K562 (cell line): ENCODE data around the gene NEU1. TPM values are rescaled to one million over a fixed set of nuclear protein-coding genes. Genes with fewer than 3 reads are reported as not detected.
A peak's percentile ranks its signal among the peaks of the same experiment; 100 is the strongest.

Source experiments
- BCLAF1 ChIP-seq, 2 experiments: fragments of 450-650 bp in 1 of 2; IDR thresholded peaks; 2 replicates each; pipeline ENCODE4 v1.6.1; 2011 to 2017; ENCODE audit warnings: low read depth in 2 of 2, antibody characterized with exemption in 1 of 2, borderline replicate concordance in 1 of 2, low read length in 1 of 2, mild to moderate bottlenecking in 1 of 2, mixed read lengths in 1 of 2; ENCODE audit not compliant: control insufficient read depth in 1 of 2
- CHCHD3 ChIP-seq: fragments of 250-450 bp; sonication (Bioruptor Pico); IDR thresholded peaks from 2 replicates; pipeline ENCODE4 v2.1.2; 2022; ENCODE audit warnings: mild to moderate bottlenecking
- HDAC2 ChIP-seq: fragments of 450-650 bp; IDR thresholded peaks from 2 replicates; pipeline ENCODE4 v1.6.1; 2016; ENCODE audit warnings: mild to moderate bottlenecking
- MGA ChIP-seq: fragments of 450-650 bp; IDR thresholded peaks from 2 replicates; pipeline ENCODE4 v1.6.1; 2016; ENCODE audit warnings: mild to moderate bottlenecking, moderate library complexity
- NBN ChIP-seq: fragments of 450-650 bp; IDR thresholded peaks from 2 replicates; pipeline ENCODE4 v1.6.1; 2016; ENCODE audit warnings: low read depth, mild to moderate bottlenecking
- PHF8 ChIP-seq: fragments of 200-600 bp; sonication (generic); IDR thresholded peaks from 2 replicates; pipeline ENCODE4 v1.6.1; 2012; ENCODE audit warnings: mixed run types, mild to moderate bottlenecking, inconsistent platforms, low read length, moderate library complexity, borderline replicate concordance
- POLR2A ChIP-seq: fragments of 450-650 bp; conservative IDR thresholded peaks from 2 replicates; pipeline ENCODE4 v1.6.1; 2016
- RBM39 ChIP-seq: fragments of 200-400 bp; formaldehyde crosslinking; optimal IDR thresholded peaks from 2 replicates; pipeline ENCODE3; 2018; ENCODE audit warnings: low read depth, low read length
- SNIP1 ChIP-seq: fragments of 450-650 bp; IDR thresholded peaks from 2 replicates; pipeline ENCODE4 v1.7.1; 2017; ENCODE audit warnings: low read depth, mild to moderate bottlenecking
- YY1 ChIP-seq, 3 experiments: IDR thresholded peaks; 2 replicates each; pipeline ENCODE4 v1.6.1; 2011; ENCODE audit warnings: low read length in 2 of 3, mild to moderate bottlenecking in 2 of 3, moderate library complexity in 2 of 3, borderline replicate concordance in 1 of 3, control low read depth in 1 of 3, low read depth in 1 of 3; ENCODE audit not compliant: insufficient read depth in 3 of 3, insufficient replicate concordance in 2 of 3, control insufficient read depth in 1 of 3, insufficient read length in 1 of 3; ENCODE audit errors: extremely low read depth in 1 of 3
- ZNF143 ChIP-seq: sonication (generic); formaldehyde crosslinking; IDR thresholded peaks from 2 replicates; pipeline ENCODE4 v1.9.0; 2022; ENCODE audit warnings: mild to moderate bottlenecking, missing genetic modification reagents
- ZNF76 ChIP-seq: fragments of 250-450 bp; sonication (Bioruptor Pico); IDR thresholded peaks from 2 replicates; pipeline ENCODE4 v1.4.0; 2020; ENCODE audit warnings: mild to moderate bottlenecking, moderate library complexity, borderline replicate concordance
- polyA plus RNA-seq, 8 experiments: library from polyadenylated mRNA; depleted of rRNA in 4 of 8; stranded (reverse) in 5 of 8; unstranded in 3 of 8; fragments of >200 nt; fragmentation: Nextera tagmentation in 2 of 8; fragmentation: Illumina TruSeq in 1 of 8; extraction: Ambion mirVana in 2 of 8; extraction: Trizol in 1 of 8; gene quantifications; 2 replicates each; pipeline versions ENCODE4 v1.2.1 to v1.2.3, GENCODE V29; 2011 to 2014; ENCODE audit warnings: inconsistent platforms in 1 of 8, missing spikeins in 1 of 8
- total RNA-seq, 7 experiments: library from RNA; depleted of rRNA in 6 of 7; stranded (reverse); fragments of >200 nt in 6 of 7; fragmentation: Illumina TruSeq in 2 of 7; extraction: Trizol in 2 of 7; gene quantifications; 2 replicates each; pipeline versions ENCODE4 v1.2.1 to v1.2.3, GENCODE V29; 2011 to 2021; ENCODE audit warnings: low replicate concordance in 1 of 7

The NEU1 gene
- total and polyA plus RNA-seq, 9 of the 15 experiments (the other 6 are each of a cell fraction or from before 2014, with no cell fraction given) = 14.8 to 67.8 (median 51.0) TPM

- no peak for TF ChIP-seq BCLAF1 (IDR thresholded peaks at IDR 0.05; ENCODE audit: borderline replicate concordance in 1 of 2, control insufficient read depth in 1 of 2, low read depth in 2 of 2, low read length in 1 of 2)
- peak; percentile 41; the same call in 1 of the 2 replicates for TF ChIP-seq HDAC2
- TF ChIP-seq PHF8 = peak; percentile 65
- TF ChIP-seq YY1 (IDR thresholded peaks at IDR 0.05; ENCODE audit: borderline replicate concordance in 1 of 3, control insufficient read depth in 1 of 3, extremely low read depth in 1 of 3, insufficient read depth in 3 of 3, insufficient read length in 1 of 3, insufficient replicate concordance in 2 of 3, low read depth in 1 of 3, low read length in 2 of 3) = peak in 1 of 3 experiments; percentile 47
- TF ChIP-seq CHCHD3 = peak; percentile 86; the same call in 1 of the 2 replicates
- peak; percentile 91 for TF ChIP-seq POLR2A
- TF ChIP-seq RBM39 = no peak
- no peak for TF ChIP-seq SNIP1
- TF ChIP-seq ZNF76 (CRISPR knock-in tag) = no peak; the same call in 1 of the 2 replicates
- TF ChIP-seq ZNF143 = no peak; the same call in 1 of the 2 replicates
- no peak for TF ChIP-seq NBN
- TF ChIP-seq MGA = no peak
Measured at GRCh38 chr6:31822036-31822821, 40.4 kb downstream of the NEU1 start (continued).
